Activated CD4-positive, alpha-beta T cell treated with anti-CD3 and anti-CD28 coated beads, Interleukin-2, amount 50 U/mL, for 16 hours (primary cell): ENCODE measurements around the gene ZNF326.
"Not testable (repeated sequence)": the region's sequence is repeated elsewhere in the genome, so short reads cannot be mapped to it uniquely, and the experiment has no call there.

ENCODE experiments used
- DNase-seq: peaks from one replicate; pipeline ENCODE4 v3.0.0-alpha.2; 2020

ZNF326 gene

GRCh38 chr1:89971600-89971999 lies 23.3 kb upstream of the ZNF326 start:
- DNase-seq, result no peak

GRCh38 chr1:89972024-89972423 lies 22.9 kb upstream of the ZNF326 start:
- DNase-seq, result no peak

- no peak for DNase-seq
Measured at GRCh38 chr1:89973471-89974127, 21.3 kb upstream of the ZNF326 start.

- DNase-seq, result no peak
Measured at GRCh38 chr1:89974256-89974655, 20.7 kb upstream of the ZNF326 start.

DNA sequence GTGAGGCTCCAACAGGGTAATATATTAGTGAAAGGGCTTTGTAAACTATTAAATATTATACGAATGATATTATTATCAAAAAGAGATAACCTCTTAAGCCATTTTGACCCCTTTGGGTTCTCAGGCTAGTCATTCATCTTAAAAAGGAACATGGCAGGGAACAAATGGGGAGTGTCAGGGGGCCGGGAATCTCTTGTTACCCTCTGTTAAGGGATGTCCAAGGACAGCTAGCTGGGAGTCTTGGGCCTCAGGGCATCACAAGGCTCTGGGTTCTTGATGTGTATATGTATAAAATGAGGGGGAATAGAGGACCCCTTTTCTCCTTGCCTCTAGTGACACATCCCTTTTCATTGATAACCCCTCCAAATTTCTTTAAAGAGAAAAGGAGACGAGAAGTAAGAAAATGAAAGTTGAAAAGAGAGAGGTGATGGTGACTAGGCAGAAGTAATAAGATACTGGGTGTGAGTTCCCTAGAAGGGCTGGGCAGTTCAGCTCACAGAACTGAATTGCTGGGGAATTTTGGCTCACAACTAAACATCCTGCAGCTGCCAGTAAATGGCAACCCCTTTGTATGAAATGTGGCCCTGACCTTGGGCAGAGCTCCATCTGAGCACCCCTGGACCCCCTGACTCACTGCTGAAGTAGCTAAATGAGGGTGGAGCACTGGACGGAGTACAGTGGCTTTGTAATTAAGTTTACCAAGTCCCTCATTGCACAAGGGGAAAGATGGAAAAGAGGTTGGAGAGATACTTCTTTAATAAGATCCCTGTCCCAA lies 20.0 kb upstream of the ZNF326 start:
- no peak for DNase-seq

DNA sequence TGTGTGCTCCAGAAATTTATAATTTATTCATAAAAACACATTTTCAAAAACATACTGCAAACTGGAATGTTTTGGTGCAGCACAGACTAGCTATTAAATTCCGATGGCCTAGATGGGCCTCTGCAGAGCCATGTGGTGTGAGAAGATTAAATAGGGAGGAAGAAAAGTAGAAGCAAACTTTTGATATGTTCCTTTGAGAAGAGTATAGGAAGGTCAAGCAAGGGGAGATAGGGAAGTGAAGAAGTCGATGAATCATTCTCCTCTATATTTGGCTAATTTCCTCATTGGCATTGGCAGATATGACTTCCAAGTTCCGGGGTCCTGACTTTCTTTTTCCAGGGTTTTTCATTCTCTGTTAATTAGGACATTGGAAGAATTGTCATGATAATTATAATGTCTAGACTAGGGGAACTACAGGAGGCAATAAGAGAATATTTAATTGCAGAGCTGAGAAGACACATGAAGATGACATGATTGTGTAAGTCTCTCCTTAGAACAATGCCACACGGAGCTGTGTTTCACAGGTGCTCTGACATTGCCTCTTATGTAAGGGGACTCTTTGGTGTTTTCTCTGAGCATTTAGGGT lies 19.3 kb upstream of the ZNF326 start:
- DNase-seq, result no peak

DNA sequence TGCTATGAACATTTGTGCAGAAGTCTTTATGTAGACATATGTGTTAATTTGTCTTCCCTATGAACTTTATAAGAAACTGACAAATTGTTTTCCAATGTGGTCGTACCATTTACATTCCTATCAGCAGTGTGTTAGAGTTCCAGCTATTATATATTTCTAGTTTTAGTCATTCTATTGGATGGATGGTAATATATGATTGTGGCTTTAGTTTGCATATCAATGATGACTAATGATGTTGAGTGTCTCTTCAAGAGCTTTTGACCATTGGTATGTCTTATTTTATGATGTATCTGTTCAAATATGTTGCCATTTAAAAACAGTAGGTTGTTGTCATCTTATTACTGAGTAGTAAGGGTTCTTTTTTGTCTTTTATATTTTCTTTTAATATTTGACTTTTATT lies 16.2 kb upstream of the ZNF326 start:
- DNase-seq, result no peak

GRCh38 chr1:89980605-89981004 lies 14.3 kb upstream of the ZNF326 start:
- DNase-seq, result no peak

- not testable (repeated sequence) for DNase-seq
Measured at GRCh38 chr1:89982846-89983245, 12.1 kb upstream of the ZNF326 start.

DNA sequence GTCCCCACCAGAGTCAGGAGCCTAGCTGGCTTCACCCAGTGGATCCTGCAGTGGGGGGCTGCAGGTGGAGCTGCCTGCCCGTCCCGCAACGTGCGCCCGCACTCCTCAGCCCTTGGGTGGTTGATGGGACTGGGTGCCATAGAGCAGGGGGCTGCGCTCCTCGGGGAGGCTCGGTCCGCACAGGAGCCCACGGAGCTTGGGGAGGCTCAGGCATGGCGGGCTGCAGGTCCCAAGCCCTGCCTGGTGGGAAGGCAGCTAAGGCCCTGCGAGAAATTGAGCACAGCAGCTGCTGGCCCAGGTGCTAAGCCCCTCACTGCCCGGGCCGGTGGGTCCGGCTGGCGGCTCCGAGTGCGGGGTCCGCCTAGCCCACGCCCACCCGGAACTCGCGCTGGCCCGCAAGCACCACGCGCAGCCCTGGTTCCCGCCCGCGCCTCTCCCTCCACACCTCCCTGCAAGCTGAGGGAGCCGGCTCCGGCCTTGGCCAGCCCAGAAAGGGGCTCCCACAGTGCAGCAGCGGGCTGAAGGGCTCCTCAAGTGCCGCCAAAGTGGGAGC lies 10.3 kb upstream of the ZNF326 start:
- not testable (repeated sequence) for DNase-seq

DNA sequence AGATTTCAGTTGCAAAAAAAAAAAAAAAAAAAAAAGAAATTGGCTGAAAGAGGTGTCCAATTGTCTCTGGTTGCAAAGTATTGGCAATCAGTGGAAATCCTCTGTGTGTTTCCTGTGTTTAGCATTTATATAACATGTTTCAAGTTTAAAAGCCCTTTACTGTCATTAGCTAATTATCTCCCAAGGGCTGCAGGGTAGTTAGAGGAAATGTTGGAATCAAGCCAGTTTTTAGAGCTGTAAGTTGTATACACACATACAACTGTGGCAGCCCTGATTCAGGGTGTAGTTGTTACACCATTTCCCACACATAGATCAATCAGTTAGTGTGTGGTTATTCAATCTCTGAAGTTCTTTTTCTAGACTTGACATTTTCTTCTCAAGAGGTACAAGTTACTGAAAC lies 8.9 kb upstream of the ZNF326 start:
- DNase-seq, result no peak

GRCh38 chr1:89987159-89987819 lies 7.6 kb upstream of the ZNF326 start:
- peak; percentile 74 for DNase-seq

DNA sequence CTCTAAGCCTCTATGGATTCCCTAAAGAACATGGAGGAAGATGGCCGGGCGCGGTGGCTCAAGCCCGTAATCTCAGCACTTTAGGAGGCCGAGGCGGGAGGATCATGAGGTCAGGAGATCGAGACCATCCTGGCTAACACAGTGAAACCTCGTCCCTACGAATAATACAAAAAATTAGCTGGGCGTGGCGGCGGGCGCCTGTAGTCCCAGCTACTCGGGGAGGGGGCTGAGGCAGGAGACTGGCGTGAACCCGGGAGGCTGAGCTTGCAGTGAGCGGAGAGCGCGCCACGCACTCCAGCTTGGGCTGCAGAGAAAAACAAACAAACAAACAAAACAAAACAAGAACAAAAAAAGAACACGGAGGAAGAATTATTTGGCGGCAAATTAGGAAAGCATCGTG lies 5.8 kb upstream of the ZNF326 start:
- DNase-seq, result no peak

- no peak for DNase-seq
Measured at GRCh38 chr1:89989799-89990198, 5.1 kb upstream of the ZNF326 start.

GRCh38 chr1:89990976-89991831 lies 3.7 kb upstream of the ZNF326 start:
- DNase-seq, result no peak

GRCh38 chr1:89993541-89993940 lies 1.4 kb upstream of the ZNF326 start:
- no peak for DNase-seq

GRCh38 chr1:89994231-89994804 lies 592 bp upstream of the ZNF326 start:
- no peak for DNase-seq

DNA sequence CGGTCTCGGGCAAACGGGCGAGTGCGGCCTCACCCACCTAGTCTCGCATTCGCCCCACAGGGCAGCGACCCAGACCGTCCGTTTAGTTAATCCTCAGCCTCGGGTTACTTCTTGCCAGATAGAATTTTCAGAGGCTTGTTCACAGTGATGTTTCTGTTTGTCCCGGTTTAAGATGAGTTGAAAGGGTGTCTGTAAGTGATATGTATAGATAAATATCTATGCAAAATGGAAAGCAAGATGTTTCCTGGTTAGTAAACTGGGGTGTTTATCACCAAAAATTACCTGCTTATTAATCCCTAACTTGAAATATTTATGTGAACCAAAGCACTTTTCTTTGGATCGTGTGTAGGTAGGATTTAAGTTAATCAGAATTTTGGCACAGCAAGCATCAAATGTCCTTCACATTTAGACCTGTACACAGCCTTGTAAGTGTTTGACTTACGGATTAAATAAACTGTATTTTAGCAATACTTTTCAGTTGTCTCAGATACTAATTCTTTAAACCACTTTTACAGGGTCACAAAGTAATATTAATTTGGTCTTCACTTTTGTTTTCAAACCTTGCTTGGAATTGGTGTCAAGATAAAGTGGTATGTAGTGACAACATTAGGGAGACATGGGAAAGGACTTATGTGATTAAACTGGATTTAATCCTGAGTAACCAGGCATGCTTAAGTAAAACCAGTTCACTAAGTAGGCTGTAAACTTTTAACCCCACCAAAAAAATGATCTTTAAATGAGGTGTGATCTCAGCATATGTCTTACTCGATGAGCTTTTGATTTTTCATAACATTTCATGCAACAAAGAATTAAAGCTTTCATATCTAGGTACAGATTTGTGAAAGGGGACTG lies 914 bp downstream of the ZNF326 start:
- no peak for DNase-seq

DNA sequence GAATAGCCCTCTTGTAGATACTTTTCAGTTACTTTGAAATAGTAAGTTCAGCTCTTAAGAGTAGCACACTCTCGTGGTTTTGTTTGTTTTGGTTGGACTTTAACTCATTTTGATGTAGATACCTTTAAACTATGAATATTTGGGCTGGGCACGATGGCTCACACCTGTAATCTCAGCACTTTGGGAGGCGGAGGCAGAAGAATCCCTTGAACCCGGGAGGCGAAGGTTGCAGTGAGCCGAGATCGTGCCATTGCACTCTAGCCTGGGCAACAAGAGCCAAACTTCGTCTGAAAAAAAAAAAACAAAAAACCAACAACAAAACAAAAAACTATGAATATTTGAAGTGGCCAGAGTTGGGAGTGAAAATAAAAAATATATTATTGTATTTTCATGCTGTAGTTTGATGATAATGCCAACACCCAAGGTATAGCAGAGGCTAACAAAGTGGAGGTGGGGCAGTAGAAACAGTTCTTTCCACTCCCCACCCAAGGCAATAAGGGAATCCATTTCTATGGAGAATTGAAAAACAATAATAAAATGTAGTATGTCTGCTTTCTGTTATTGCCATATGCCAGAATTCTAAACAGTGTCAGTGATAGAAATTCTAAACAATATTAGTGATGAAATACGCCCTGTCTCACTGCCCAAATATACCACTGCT lies 1.7 kb downstream of the ZNF326 start:
- no peak for DNase-seq

DNA sequence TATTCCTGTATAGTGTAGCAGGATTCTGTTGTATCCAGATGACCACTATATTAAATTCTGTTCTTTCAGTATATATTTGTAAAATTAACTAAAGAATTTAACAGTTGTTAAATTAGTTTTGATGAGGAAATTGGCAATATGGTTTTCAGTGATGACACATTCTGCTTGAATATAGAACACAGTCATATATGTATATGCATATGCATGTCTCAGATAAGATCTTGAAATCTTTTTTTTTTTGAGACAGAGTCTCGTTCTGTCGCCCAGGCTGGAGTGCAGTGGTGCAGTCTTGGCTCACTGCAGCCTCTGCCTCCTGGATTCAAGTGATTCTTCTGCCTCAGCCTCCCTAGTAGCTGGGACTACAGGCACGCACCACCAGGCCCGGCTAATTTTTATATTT lies 2.2 kb downstream of the ZNF326 start:
- DNase-seq, result peak; percentile 23

DNA sequence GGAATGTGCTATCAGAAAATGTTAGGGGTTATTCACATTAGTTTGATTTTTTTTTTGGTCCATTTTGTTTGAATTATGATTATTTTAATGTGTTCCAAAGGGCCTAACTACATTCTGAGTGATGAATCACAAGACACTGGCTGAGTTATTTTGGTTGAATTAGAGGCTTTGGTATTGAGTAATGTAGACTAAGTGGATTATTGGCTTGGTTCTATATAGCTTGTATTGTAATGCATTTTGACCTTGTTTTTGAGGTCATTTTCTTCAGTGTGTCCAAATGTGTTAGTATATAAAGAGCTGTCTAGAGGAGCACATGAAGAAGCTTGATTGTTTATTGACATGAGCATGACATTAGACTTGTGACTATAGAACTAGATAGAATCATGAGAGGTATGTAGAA lies 3.4 kb downstream of the ZNF326 start:
- no peak for DNase-seq
